HG03064 (cell line): ENCODE measurements around the gene HOXD8.

Source experiments
- ATAC-seq: cut with Tn5 transposase; IDR thresholded peaks from one replicate; pipeline ENCODE4 v1.9.1; 2021; ENCODE audit warnings: low read depth; ENCODE audit not compliant: unreplicated experiment

HOXD8 gene

DNA sequence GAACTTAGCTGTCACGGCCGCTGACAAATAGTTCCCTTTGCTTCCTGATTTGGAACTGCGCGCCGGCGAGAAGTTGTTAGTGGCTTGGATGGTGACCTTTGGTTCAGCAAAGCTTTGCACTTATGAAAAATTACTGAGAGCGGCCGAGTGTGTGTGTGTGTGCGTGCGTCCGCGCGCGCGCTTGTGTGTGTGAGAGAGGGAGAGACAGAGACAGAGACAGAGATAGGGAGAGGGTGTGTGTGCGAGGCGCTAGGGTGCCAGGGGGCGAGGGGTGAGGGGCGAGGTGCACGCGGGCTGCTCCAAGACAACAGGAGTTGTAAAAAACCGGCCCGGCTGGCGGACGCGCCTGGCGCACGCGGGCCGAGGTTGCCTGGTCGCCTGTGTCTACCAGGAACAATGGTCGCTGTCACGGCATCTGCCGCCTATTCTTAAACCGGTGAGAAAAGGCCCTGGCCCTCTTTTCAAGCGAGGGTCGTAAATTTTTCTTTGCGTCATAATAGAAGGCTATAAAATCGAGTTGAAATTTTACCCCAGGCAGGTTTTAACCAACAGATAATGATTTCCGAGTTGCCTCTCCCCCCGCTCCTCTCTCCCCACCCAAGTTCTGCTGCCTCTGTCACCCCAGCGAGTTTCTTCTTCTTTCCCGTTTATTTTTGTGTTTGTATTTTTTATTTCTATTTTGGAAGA is 28.1 kb downstream of the HOXD8 start:
- no peak for ATAC-seq

DNA sequence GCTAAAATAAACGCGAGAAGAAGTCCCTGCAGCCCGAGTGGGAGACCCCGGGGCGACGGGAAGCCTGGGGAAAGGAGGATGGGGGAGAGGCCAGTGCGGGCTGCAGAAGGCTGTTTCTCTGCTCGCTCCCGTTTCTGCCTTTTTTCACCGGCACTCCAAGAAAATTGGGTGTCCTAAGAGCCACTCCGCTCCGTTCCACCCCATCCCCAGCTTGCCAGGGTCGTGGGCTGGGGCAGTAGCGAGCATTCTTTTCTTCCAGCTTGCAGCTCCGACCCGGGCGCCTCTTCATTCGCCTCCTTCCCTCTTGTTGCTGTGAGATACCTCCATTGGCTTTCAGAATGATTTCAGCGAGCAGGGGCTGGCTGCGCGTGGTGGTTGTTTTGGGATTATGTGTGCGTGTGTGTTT is 28.7 kb downstream of the HOXD8 start:
- ATAC-seq = no peak

DNA sequence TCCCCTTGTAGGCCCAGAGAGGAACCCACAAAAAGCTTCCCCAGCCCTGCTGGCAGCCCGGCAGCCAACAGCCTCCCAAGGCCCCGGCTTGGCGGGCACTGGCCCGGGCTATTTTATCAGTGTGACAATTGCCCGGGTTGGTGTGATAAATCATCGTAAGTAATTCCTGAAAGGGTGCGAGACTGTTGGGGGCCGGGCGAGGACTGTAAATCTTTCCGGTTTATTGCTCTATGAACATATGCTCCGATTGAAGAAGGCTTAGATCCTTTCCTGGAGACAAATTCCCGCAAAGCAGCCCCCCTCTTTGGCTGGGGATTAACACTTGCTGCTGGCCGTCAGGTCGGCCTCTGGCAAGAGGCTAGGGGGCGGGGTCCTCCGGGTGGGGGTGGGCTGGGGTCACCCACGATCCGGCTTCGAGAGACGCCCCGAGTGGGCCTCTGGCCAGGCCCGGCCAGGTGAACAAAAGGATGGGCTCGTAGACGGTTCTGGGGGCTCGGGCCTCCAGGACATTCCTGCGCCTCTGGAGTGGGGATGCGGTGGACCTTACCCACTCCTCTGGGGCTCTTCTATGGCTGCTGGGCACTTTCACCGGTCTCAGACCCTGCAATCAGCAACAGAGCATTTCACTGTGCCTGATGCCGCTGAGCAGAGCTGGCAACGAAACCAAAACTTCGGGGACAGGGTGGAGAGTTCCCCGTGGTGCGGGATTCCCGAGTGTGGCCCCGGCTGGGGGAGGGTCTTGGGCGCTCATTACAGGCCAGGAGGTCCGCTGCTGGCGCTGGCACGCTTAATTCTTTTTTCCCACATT is 29.6 kb downstream of the HOXD8 start:
- ATAC-seq = no peak

DNA sequence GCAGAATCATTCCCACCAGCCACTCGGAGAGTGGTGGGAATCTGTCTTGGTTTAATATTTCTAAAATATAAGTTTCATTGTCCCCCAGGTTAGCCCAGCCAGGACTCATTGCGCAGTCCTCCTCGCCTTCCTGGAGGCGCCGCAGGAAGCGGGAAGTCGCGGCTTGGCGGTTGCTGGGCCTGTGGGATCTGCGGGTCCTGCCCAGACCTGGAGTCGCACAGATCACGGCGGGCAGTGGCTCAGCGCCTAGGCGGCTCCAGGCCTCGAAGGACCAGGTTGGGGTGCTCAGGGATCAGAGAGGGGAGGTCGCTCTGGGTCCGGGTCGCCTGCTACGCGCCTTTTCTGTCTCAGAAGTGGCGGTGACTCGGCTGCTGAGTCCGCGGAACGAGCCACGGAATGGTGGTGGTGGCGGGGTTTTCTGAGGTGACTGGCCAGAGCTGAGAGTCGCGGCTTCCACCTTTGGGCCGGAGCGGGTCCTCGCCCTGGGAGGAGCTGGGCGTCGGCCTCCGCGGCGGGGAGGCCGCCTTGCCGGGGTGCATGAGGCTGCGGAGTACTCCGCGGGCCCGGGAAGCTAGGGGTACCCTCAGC is 30.3 kb downstream of the HOXD8 start:
- ATAC-seq = no peak

DNA sequence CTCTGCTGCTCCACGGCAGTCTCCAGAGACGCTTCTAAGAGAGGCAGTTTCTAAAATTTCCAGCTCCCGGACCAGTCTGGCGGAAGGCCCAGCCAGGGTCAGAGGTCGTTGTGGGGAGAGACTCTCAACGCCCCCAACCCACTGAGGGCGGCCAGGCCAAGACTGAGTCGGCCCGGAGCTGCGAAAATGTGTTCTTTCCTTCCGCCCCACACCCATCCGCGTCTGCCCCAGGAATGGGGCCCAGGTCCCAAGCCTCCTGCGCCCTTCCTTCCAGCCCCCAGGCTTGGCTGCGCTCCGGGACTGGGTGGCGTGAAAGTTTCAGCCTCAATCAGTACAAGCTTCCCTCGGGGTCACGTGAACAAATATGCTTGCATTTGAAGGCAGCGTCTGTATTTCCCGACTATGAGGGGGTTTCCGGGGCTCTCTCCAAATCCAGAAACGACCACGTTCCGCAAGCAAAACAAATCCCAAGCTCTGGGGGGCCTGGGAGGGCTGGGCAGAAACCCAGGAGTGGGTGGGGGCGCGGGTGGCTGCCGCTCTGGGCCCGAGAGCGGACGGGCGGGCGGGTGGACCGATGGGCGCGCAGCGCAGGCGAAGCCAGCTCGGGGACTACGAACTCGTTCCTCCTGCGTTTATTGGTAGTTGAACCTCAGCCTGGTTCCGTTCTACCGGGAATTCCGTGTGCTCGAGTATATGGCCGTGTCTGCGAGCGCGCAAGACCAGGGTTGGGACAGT is 30.9 kb downstream of the HOXD8 start:
- ATAC-seq = no peak

DNA sequence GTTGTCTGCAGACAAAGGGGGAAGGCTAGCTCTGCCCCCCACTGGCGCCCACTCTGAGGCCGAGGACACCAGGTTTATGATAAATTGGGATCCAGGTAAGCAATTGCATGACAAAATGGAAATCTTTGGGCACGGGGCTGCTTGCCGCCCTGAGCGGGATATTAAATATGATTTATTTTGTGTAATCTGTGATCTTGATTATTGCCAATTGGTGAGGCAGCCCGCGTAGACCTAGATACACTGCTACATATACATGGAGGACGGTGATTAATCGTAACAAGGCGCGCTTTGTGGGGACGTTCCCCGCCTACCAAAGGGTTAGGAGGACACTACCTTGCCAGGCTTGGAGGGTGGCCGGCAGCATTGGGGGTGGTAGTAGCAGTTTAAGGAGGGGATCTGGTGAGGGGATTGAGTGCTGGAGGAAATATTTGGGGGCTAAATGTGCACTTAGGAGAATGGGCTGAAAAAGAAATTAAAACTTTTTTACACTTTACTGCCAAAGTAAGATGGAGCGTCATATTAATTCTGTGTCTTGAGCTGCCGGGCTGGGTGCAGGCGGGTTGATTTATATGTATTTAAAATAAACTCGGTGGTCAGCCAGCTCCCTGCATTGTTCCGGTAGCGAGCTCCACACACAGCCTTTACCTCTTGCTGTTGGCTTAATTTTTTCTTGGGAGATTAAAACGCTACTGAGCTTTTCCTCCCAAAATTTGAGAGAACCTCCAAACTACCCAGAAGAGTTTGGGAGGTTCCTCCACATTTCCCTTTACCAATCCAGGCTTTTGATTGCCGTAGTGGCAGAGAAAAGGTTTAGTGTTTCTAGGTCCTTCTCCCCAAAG is 31.7 kb downstream of the HOXD8 start:
- ATAC-seq = no peak

DNA sequence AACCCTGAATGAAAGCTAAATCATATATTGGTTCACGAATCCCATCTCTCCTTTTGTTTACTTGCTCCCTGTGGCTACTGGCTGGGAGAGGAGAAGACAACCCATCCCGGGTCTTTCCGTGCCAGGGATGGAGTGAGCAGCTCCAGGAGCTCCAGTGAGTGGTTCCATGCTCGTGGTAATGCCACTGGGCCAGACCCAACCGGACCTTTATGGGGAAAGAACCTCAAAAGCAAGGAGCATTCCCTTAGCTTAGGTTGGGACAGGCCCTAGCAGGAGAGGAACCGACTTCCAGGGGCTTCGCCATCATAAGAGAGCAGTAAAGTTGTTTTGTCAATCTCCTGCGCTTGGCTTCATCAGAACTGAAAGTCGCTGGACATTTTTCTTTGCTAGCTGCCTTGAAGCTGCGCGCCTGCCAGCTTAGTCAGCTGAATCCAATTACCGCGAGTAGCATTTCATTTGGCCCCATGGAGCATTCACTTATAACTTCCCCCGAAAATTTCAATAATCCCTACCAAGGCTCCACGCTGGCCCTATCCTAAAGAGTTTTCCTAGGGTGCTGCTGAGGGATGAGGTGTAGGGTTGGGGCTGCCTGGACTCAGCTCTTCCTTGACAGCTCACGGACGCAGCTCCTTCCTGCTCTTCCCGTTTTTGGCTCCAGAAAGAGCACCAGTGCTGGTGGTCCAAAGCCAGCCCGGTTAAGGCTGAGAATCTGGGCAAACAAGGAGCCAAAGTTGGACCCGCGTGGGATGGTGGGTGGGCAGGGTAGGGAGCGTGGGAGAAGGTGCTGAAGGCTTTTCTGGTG is 32.5 kb downstream of the HOXD8 start:
- ATAC-seq = no peak

DNA sequence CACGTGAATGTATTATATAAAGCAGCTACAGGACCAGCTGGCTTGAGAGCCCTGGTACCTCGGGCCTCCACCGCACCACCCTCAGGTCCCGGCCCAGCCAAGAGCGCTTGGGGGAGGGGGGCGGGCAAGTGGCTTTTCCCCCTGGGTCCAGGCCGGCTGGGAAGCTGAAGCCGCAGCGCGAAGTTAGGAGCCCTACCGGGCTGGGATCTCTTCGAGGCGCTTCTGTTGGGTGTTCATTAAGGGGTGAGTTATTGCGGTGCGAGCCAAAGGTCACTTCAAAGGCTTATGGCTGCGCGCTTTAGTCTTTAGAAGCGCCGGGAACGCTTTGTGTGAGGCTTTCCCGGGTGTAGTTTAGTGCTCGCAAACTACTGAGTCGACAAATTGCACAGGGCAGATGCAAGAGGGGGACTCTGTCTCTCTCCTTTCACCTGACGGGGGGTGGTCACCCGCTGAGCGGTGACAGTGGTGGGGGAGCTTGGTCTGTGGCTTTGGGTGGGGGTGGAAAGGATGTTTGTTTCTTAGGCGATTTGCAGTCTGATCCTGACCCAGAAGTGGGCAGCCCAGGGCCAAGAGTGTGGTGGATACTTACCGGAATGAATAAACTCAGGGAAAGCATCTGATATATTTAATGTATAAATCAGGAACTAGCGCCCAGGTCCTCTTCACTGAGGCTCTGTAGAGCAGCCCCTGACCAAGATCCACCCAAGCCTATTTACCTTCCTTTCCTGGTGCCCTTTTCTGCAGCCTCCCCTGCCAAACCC is 33.6 kb downstream of the HOXD8 start:
- no peak for ATAC-seq

DNA sequence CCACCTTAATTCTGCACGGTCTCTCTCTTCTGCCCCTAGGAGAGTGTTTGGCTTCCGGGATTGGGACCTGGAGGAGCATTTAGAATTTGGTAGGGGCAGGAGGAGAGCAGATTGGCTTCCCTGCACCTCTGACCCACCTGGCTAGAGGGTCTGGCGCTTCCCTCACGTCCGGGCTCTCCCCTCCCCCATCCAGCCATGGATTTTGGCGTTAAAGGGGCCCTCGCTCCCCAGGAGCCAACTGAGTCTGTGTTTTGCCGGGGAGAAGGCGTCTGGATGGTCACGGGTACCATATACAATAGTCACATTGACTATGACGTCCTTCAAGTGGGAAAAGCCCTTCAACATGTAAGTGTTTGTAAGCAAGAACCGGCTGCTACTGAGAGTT is 34.2 kb downstream of the HOXD8 start:
- ATAC-seq = no peak

DNA sequence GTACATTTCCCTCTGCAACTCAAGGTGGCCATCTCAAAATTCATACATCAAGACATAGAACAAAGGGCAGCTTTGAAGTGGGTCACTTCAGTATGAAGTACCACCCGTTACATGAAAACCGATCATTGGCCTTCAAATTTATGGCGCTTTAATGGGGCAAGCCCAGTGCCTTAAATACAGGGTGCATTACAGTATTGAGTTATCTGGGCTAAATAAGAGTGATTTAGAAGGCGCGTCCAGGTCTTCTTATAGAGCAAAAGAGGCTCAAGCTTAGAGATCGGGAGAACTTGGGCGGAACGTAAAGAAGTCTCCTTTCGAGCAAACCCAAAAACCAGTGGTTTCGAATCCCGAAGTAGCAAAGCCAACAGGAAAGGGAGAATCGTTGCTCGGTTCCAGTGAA is 34.7 kb downstream of the HOXD8 start:
- ATAC-seq = no peak

DNA sequence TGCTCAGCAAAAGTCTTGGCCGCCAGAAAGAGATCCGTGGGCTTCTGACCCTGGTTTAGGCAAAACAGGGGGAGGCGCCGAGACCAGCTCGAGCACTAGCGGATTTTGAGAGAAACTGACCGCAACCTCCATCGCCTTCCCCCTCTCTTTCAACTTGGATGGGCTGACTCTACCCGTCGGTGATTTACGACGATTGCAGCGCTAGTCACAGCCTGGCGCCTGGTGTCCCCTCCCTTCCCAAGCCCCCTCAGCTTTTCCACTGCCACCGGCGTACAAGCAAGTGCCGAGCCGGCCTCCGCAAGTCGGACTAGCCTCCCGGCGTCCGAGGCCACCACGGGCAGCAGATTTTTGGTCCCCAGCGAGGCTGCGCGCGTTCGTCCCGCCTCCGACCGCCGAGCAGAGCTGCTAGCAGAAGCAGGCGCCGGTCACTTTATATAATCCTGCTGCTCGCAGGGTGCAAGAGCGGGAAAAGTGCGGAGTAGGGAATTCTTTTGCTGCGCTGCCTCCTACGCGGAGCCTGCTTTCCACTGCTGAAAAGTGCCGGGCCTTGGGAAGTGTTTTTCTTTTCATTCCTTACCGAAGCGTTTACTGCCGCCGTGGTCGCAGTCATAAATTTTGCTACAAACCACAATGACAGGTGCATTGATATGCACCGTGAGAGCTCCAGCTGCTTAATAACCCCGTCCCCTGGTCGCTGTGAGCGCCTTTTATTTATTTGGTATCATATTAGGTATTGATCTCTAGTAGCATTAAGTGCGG is 35.3 kb downstream of the HOXD8 start:
- no peak for ATAC-seq

DNA sequence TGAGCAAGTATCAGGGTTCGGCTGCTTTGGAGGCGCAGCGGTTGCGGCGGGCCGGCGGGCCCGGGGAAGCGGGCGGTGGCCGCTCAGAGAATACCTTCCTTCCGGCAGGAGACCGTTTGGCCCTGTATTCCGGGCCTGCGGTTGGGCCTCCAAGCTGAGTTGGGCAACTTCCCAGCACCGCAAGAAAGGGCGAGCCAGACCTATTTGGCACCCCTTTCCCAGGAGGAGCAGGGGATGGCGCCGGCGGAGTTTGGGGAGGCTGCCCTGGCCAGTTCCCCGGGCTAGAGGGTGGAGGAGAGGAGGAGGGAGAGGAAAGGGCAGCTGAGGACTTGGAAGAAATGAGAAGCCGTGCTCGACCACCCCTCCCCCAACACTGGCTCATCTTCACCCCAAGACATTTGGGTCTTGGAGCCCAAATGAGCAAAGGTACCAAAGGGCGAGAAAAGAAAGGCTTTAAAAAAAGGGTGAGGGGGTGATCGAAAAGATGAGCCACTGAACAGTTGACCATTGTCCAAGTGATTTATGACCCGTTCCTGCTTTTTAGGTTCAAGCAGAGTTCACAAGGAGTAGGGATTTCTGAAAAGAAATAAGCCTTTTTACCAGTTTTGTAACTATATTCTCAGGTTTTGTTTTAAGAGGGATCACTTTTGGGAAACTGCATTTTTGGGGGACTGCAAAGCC is 36.0 kb downstream of the HOXD8 start:
- ATAC-seq = no peak

DNA sequence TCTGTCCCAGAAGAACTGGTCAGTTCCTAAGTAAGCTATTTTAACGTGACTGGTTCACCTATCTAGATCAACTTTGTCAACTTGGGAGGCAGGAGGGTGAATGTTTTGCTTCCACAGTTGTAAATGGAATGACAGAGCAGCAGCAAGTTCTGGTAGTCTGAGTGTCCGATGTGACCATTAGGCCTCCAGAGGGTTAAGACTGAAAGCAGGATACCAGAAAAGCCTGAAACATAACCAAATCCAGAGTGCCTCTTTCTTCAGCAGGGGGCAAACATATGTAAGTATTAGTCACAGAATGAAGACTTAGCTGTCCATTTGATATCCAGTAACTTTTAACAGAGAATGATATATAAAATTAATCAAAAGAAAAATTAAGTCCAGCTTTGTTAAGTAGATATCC is 36.8 kb downstream of the HOXD8 start:
- no peak for ATAC-seq

DNA sequence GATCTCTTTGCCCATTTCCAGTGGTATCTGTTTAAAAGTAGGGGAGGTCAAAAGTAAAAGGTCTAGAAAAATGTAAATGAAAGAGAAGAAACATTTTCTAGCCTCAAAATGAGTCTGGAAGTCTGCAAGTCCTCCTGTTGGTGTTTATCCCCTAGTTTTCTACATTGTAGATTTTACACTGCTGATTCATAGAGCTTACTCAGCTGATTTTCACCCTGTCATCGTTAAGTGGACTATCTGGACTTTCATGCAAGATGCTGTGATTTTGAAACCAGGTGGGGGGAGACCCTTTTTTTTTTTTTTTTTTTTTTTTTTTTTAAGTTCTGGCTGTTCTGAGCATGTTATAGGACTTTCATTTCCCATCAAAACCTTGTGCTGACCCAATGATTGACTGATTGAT is 37.9 kb downstream of the HOXD8 start:
- no peak for ATAC-seq

DNA sequence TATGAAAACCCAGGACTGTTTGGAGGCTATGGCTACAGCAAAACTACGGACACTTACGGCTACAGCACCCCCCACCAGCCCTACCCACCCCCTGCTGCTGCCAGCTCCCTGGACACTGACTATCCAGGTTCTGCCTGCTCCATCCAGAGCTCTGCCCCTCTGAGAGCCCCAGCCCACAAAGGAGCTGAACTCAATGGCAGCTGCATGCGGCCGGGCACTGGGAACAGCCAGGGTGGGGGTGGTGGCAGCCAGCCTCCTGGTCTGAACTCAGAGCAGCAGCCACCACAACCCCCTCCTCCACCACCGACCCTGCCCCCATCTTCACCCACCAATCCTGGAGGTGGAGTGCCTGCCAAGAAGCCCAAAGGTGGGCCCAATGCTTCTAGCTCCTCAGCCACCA is 39.7 kb downstream of the HOXD8 start:
- no peak for ATAC-seq

DNA sequence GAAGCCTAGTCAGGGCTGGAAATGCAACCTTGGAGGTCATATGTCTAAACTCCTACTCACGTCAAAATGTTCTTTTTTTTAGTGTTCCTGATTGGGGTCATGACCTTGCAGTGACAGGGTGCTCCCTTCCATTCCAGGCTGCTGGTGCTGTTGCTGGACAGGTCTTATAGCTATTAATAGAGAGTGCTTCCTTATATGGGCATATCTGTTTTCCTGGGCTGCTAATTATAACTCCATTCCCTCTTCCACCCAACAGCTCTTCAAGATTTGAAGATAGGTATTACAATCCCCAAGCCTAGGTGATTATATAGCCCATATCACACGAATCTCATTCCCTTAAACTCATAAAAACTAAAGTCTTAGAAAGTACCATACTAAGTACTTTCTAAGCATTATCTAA is 40.2 kb downstream of the HOXD8 start:
- ATAC-seq = no peak

DNA sequence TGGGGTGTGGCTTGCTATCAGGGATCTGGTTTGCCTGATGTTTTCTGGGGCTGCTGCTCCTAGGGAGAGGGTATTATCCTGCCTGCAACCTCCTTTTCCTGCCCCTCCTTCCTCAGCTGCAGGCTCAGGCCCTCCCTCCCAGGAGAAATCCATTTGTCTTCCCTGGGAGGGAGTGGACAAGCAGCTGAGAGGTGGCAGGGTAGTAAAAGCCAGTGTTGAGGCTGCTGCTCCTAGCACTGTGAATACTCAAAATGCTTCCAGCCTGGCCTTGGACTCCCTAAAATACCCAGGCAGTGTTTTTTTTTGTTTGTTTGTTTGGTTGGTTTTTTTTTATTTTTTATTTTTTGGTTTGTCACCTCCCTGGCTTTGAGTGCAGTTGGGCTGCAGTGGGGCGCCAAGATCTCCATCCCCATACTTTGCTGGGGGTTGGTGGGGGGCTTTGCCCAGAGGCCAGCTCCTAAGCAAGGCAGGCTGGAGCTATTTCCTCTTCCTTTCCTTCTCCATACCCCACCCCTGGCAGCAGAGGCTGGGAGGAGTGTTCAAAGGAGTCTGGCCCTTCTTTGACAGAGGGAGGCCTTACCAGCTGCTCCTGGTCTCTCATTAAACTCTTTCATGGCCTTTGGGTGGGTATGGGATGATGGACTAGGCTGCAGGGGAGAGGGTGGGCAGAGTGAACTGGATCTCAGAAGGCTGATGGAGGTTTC is 41.2 kb downstream of the HOXD8 start:
- no peak for ATAC-seq
